Measurements from ENCODE around the gene ATP2B1.

Gene ATP2B1

GRCh38 chr12:89619764-89620163 is 88.9 kb downstream of the ATP2B1 start:
- Histone ChIP-seq H3K4me1 (ENCODE audit: control insufficient read depth, insufficient read depth, low read length) (no peaks in the 10 kb centered on the region), H3K27ac (ENCODE audit: extremely low read depth, low read depth, low read length) (no peak overlapping the region), H3K4me3 (ENCODE audit: low read depth, low read length) (no peak overlapping the region), H3K9me3 (ENCODE audit: control insufficient read depth, insufficient read depth, low read depth, low read length) (no peaks in the 10 kb centered on the region), H3K36me3 (ENCODE audit: control insufficient read depth in 2 of 2, insufficient read depth in 1 of 2, low read length in 2 of 2) (peaks cover 0 to 18% of the 10 kb centered on the region in 2 experiments; a peak in 2 of 3 replicates)
- TF ChIP-seq IKZF3 (tag by site-specific recombination; IDR thresholded peaks at IDR 0.05) (no peak), BCL11A (tag by site-specific recombination; IDR thresholded peaks at IDR 0.05; ENCODE audit: low read depth) (no peak), PATZ1 (tag by site-specific recombination; IDR thresholded peaks at IDR 0.05) (no peak), ZNF24 (tag by site-specific recombination; IDR thresholded peaks at IDR 0.05) (no peak), KLF9 (tag by site-specific recombination; IDR thresholded peaks at IDR 0.05; ENCODE audit: low read depth) (no peak), ZNF37A (tag by site-specific recombination; IDR thresholded peaks at IDR 0.05) (no peak), MZF1 (tag by site-specific recombination; IDR thresholded peaks at IDR 0.05; ENCODE audit: borderline replicate concordance) (no peak), KLF10 (tag by site-specific recombination; IDR thresholded peaks at IDR 0.05) (no peak), ZBTB26 (tag by site-specific recombination; optimal IDR thresholded peaks at IDR 0.05) (no peak), ZEB2 (tag by site-specific recombination; IDR thresholded peaks at IDR 0.05) (no peak), ZNF530 (tag by site-specific recombination; IDR thresholded peaks at IDR 0.05; ENCODE audit: low read depth) (no peak), ZNF112 (tag by site-specific recombination; IDR thresholded peaks at IDR 0.05) (no peak)
- ChIA-PET CTCF (interaction anchor here (0.6 to 1.1 kb wide), 3 partner anchors 130 to 1321 kb away, joined by 3 to 5 read pairs (median 4); no protein-coding TSS in a partner anchor), POLR2A (no interaction called here)

- Histone ChIP-seq H3K27ac (ENCODE audit: extremely low read depth, low read depth, low read length) (no peak overlapping the region), H3K4me1 (ENCODE audit: control insufficient read depth, insufficient read depth, low read length) (no peaks in the 10 kb centered on the region), H3K9me3 (ENCODE audit: control insufficient read depth, insufficient read depth, low read depth, low read length) (no peaks in the 10 kb centered on the region), H3K36me3 (ENCODE audit: control insufficient read depth in 2 of 2, insufficient read depth in 1 of 2, low read length in 2 of 2) (peaks cover 0 to 23% of the 10 kb centered on the region in 2 experiments; a peak in 1 of 3 replicates), H3K4me3 (ENCODE audit: low read depth, low read length) (no peak overlapping the region)
- TF ChIP-seq ZNF768 (tag by site-specific recombination; IDR thresholded peaks at IDR 0.05) (no peak), ZSCAN18 (tag by site-specific recombination; IDR thresholded peaks at IDR 0.05) (no peak), ZNF138 (tag by site-specific recombination; IDR thresholded peaks at IDR 0.05; ENCODE audit: borderline replicate concordance) (no peak), ZNF600 (tag by site-specific recombination; IDR thresholded peaks at IDR 0.05) (no peak), ZNF571 (tag by site-specific recombination; IDR thresholded peaks at IDR 0.05) (no peak), ZNF624 (tag by site-specific recombination; IDR thresholded peaks at IDR 0.05) (no peak), ZNF10 (tag by site-specific recombination; IDR thresholded peaks at IDR 0.05) (no peak), ZNF239 (tag by site-specific recombination; IDR thresholded peaks at IDR 0.05) (no peak), SETDB1 (IDR thresholded peaks at IDR 0.05; ENCODE audit: insufficient read length, low read length) (no peak)
- ChIA-PET CTCF (interaction anchor here (0.5 to 1.1 kb wide), 4 partner anchors 10 to 87 kb away, joined by 3 to 4 read pairs (median 4); no protein-coding TSS in a partner anchor), POLR2A (no interaction called here)
Observed at GRCh38 chr12:89618113-89618862, 90.3 kb downstream of the ATP2B1 start.

Measured in HEK293 (cell line).